HepG2 (cell line): ENCODE results near the gene NEIL1. TPM values are rescaled to one million over a fixed set of nuclear protein-coding genes. Genes with fewer than 3 reads are reported as not detected.

Experiments used
- ATF7 ChIP-seq, 2 experiments: fragments of 450-650 bp in 1 of 2; sonication (generic) in 1 of 2; formaldehyde crosslinking in 1 of 2; IDR thresholded peaks; 2 replicates each; pipeline versions ENCODE4 v1.4.0 to v1.6.1; 2016 to 2020; ENCODE audit warnings: antibody characterized with exemption in 1 of 2, mild to moderate bottlenecking in 1 of 2, missing genetic modification reagents in 1 of 2
- CBX2 ChIP-seq, 2 experiments: fragments of 200-600 bp in 1 of 2; sonication (generic); formaldehyde crosslinking in 1 of 2; IDR thresholded peaks; 2 replicates each; pipeline versions ENCODE4 v1.7.0 to v1.8.1; 2018 to 2022; ENCODE audit warnings: low read depth in 2 of 2, low read length in 1 of 2, mild to moderate bottlenecking in 1 of 2, missing genetic modification reagents in 1 of 2
- FOXA3 ChIP-seq: IDR thresholded peaks from 2 replicates; pipeline ENCODE4 v1.6.1; 2016; ENCODE audit warnings: missing genetic modification reagents, missing compliant biosample characterization
- GATAD1 ChIP-seq: IDR thresholded peaks from 2 replicates; pipeline ENCODE4 v1.6.1; 2016; ENCODE audit warnings: missing genetic modification reagents, missing compliant biosample characterization
- KLF16 ChIP-seq, 2 experiments: sonication (generic) in 1 of 2; formaldehyde crosslinking in 1 of 2; IDR thresholded peaks; 2 replicates each; pipeline versions ENCODE4 v1.6.1 to v1.8.0; 2016 to 2023; ENCODE audit warnings: missing genetic modification reagents in 2 of 2, missing compliant biosample characterization in 1 of 2
- PAF1 ChIP-seq: IDR thresholded peaks from 2 replicates; pipeline ENCODE4 v1.6.1; 2016; ENCODE audit warnings: missing genetic modification reagents, missing compliant biosample characterization
- SMAD3 ChIP-seq: sonication (generic); formaldehyde crosslinking; IDR thresholded peaks from 2 replicates; pipeline ENCODE4 v1.4.0; 2020; ENCODE audit warnings: missing genetic modification reagents
- TEAD3 ChIP-seq: optimal IDR thresholded peaks from 2 replicates; pipeline ENCODE3; 2016; ENCODE audit warnings: borderline replicate concordance
- ZC3H13 ChIP-seq: sonication (generic); formaldehyde crosslinking; IDR thresholded peaks from 2 replicates; pipeline ENCODE4 v1.8.1; 2023; ENCODE audit warnings: mild to moderate bottlenecking, missing genetic modification reagents, moderate library complexity
- ZNF3 ChIP-seq: IDR thresholded peaks from 2 replicates; pipeline ENCODE4 v1.7.0; 2017; ENCODE audit warnings: inconsistent platforms
- ZNF432 ChIP-seq: sonication (generic); formaldehyde crosslinking; IDR thresholded peaks from 2 replicates; pipeline ENCODE4 v1.5.0; 2020; ENCODE audit warnings: missing genetic modification reagents, mild to moderate bottlenecking, borderline replicate concordance
- ZNF510 ChIP-seq: sonication (generic); formaldehyde crosslinking; IDR thresholded peaks from 2 replicates; pipeline ENCODE4 v1.4.0; 2020; ENCODE audit warnings: low read depth, mild to moderate bottlenecking, missing genetic modification reagents
- ZNF607 ChIP-seq: sonication (generic); formaldehyde crosslinking; IDR thresholded peaks from 2 replicates; pipeline ENCODE4 v1.5.1; 2020; ENCODE audit warnings: missing genetic modification reagents, mild to moderate bottlenecking, borderline replicate concordance
- ZSCAN12 ChIP-seq: sonication (generic); formaldehyde crosslinking; IDR thresholded peaks from 2 replicates; pipeline ENCODE4 v1.9.0; 2021; ENCODE audit warnings: mild to moderate bottlenecking, missing genetic modification reagents
- polyA plus RNA-seq, 8 experiments: library from polyadenylated mRNA; depleted of rRNA in 3 of 8; stranded (reverse) in 7 of 8; unstranded in 1 of 8; fragments of >200 nt; fragmentation: Illumina TruSeq in 4 of 8; extraction: Trizol in 4 of 8; gene quantifications; 2 replicates each; pipeline versions ENCODE4 v1.2.1 to v1.2.3, GENCODE V29; 2011 to 2016; ENCODE audit warnings: low read depth in 4 of 8, missing spikeins in 1 of 8, mixed read lengths in 1 of 8; ENCODE audit not compliant: insufficient read depth in 1 of 8
- total RNA-seq, 5 experiments: library from RNA; depleted of rRNA; stranded (reverse); fragments of >200 nt; fragmentation: Illumina TruSeq; extraction: Trizol; gene quantifications; 2 replicates each; pipeline ENCODE4 v1.2.3, GENCODE V29; 2016; ENCODE audit warnings: low read depth in 1 of 5
- TF ChIP-seq, protein P1 (sequence below): sonication (generic); formaldehyde crosslinking; IDR thresholded peaks from 2 replicates; pipeline ENCODE4 v1.4.0; 2020; ENCODE audit warnings: missing genetic modification reagents, borderline replicate concordance
- TF ChIP-seq, protein P2 (sequence below): IDR thresholded peaks from 2 replicates; pipeline ENCODE4 v1.6.1; 2016; ENCODE audit warnings: low read depth
- TF ChIP-seq, protein P3 (sequence below): sonication (generic); formaldehyde crosslinking; conservative IDR thresholded peaks from 2 replicates; pipeline ENCODE4 v1.4.0; 2020; ENCODE audit warnings: missing genetic modification reagents
- TF ChIP-seq, protein P4 (sequence below): sonication (generic); formaldehyde crosslinking; IDR thresholded peaks from 2 replicates; pipeline ENCODE4 v1.5.0; 2020; ENCODE audit warnings: mild to moderate bottlenecking, missing genetic modification reagents

The NEIL1 gene
- total and polyA plus RNA-seq, 2 of the 13 experiments (the other 11 are each of a cell fraction or from before 2014, with no cell fraction given): 10.4 to 15.5 TPM

DNA sequence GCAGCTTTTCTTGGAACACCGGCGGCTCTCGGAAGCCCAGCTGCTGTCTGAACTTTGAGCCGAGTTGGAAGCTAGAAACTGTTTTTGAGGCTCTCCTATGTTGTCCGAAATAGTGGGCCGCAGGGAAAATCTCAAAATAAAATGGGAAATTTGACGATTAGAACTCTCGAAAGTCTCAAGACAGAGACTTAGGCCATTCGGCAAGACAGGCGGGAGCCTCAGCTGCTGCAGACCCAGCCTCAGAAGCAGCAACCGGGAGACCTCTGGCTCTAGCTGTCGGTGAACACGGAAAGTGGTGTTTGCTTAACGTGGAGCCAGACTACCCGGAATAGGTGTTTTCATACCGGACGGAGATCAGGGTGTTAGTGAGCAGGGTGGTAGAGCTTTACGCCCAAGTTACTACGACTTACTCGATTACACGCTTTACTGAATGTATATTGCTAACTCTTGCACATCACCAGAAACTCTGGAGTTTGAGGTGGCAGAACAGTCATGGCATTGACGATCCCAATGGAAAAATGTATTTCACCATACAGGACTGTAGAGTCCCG is 21.9 kb downstream of the NEIL1 start (continued):
- TF ChIP-seq, protein P1, sequence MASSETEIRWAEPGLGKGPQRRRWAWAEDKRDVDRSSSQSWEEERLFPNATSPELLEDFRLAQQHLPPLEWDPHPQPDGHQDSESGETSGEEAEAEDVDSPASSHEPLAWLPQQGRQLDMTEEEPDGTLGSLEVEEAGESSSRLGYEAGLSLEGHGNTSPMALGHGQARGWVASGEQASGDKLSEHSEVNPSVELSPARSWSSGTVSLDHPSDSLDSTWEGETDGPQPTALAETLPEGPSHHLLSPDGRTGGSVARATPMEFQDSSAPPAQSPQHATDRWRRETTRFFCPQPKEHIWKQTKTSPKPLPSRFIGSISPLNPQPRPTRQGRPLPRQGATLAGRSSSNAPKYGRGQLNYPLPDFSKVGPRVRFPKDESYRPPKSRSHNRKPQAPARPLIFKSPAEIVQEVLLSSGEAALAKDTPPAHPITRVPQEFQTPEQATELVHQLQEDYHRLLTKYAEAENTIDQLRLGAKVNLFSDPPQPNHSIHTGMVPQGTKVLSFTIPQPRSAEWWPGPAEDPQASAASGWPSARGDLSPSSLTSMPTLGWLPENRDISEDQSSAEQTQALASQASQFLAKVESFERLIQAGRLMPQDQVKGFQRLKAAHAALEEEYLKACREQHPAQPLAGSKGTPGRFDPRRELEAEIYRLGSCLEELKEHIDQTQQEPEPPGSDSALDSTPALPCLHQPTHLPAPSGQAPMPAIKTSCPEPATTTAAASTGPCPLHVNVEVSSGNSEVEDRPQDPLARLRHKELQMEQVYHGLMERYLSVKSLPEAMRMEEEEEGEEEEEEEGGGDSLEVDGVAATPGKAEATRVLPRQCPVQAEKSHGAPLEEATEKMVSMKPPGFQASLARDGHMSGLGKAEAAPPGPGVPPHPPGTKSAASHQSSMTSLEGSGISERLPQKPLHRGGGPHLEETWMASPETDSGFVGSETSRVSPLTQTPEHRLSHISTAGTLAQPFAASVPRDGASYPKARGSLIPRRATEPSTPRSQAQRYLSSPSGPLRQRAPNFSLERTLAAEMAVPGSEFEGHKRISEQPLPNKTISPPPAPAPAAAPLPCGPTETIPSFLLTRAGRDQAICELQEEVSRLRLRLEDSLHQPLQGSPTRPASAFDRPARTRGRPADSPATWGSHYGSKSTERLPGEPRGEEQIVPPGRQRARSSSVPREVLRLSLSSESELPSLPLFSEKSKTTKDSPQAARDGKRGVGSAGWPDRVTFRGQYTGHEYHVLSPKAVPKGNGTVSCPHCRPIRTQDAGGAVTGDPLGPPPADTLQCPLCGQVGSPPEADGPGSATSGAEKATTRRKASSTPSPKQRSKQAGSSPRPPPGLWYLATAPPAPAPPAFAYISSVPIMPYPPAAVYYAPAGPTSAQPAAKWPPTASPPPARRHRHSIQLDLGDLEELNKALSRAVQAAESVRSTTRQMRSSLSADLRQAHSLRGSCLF (CRISPR knock-in tag): no peak
- 0 out of 2 replicates have a peak, but pooled peaks have one; percentile 46 for TF ChIP-seq ZSCAN12 (CRISPR knock-in tag)
- TF ChIP-seq, protein P2, sequence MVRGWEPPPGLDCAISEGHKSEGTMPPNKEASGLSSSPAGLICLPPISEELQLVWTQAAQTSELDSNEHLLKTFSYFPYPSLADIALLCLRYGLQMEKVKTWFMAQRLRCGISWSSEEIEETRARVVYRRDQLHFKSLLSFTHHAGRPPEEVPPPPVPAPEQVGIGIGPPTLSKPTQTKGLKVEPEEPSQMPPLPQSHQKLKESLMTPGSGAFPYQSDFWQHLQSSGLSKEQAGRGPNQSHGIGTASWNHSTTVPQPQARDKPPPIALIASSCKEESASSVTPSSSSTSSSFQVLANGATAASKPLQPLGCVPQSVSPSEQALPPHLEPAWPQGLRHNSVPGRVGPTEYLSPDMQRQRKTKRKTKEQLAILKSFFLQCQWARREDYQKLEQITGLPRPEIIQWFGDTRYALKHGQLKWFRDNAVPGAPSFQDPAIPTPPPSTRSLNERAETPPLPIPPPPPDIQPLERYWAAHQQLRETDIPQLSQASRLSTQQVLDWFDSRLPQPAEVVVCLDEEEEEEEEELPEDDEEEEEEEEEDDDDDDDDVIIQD (CRISPR knock-in tag): no peak
- no peak for TF ChIP-seq ZNF510
- TF ChIP-seq SMAD3 (CRISPR knock-in tag): 0 out of 2 replicates have a peak, but pooled peaks have one; percentile 0
- peak; percentile 51 for TF ChIP-seq TEAD3 (CRISPR knock-in tag)
- TF ChIP-seq, protein P3, sequence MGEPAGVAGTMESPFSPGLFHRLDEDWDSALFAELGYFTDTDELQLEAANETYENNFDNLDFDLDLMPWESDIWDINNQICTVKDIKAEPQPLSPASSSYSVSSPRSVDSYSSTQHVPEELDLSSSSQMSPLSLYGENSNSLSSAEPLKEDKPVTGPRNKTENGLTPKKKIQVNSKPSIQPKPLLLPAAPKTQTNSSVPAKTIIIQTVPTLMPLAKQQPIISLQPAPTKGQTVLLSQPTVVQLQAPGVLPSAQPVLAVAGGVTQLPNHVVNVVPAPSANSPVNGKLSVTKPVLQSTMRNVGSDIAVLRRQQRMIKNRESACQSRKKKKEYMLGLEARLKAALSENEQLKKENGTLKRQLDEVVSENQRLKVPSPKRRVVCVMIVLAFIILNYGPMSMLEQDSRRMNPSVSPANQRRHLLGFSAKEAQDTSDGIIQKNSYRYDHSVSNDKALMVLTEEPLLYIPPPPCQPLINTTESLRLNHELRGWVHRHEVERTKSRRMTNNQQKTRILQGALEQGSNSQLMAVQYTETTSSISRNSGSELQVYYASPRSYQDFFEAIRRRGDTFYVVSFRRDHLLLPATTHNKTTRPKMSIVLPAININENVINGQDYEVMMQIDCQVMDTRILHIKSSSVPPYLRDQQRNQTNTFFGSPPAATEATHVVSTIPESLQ (CRISPR knock-in tag): no peak
- no peak for TF ChIP-seq CBX2 (IDR thresholded peaks at IDR 0.05; ENCODE audit: low read depth, low read length)
- TF ChIP-seq CBX2 (CRISPR knock-in tag; IDR thresholded peaks at IDR 0.05; ENCODE audit: low read depth): no peak
- TF ChIP-seq FOXA3 (CRISPR knock-in tag): peak; percentile 63
- TF ChIP-seq ZC3H13 (CRISPR knock-in tag): peak; percentile 69
- no peak for TF ChIP-seq ATF7 (IDR thresholded peaks at IDR 0.05)
- no peak for TF ChIP-seq ATF7 (CRISPR knock-in tag; IDR thresholded peaks at IDR 0.05)
- TF ChIP-seq ZNF432: no peak
- TF ChIP-seq GATAD1 (CRISPR knock-in tag): no peak
- no peak for TF ChIP-seq KLF16 (CRISPR knock-in tag; IDR thresholded peaks at IDR 0.05)
- TF ChIP-seq, protein P4, sequence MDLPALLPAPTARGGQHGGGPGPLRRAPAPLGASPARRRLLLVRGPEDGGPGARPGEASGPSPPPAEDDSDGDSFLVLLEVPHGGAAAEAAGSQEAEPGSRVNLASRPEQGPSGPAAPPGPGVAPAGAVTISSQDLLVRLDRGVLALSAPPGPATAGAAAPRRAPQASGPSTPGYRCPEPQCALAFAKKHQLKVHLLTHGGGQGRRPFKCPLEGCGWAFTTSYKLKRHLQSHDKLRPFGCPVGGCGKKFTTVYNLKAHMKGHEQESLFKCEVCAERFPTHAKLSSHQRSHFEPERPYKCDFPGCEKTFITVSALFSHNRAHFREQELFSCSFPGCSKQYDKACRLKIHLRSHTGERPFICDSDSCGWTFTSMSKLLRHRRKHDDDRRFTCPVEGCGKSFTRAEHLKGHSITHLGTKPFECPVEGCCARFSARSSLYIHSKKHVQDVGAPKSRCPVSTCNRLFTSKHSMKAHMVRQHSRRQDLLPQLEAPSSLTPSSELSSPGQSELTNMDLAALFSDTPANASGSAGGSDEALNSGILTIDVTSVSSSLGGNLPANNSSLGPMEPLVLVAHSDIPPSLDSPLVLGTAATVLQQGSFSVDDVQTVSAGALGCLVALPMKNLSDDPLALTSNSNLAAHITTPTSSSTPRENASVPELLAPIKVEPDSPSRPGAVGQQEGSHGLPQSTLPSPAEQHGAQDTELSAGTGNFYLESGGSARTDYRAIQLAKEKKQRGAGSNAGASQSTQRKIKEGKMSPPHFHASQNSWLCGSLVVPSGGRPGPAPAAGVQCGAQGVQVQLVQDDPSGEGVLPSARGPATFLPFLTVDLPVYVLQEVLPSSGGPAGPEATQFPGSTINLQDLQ (CRISPR knock-in tag): 0 out of 2 replicates have a peak, but pooled peaks have one; percentile 22
- TF ChIP-seq PAF1 (CRISPR knock-in tag): peak; percentile 45; the same call in 1 of the 2 replicates
- TF ChIP-seq ZNF607 (CRISPR knock-in tag): peak; percentile 4; the same call in 1 of the 2 replicates
- no peak for TF ChIP-seq ZNF3 (CRISPR knock-in tag)
